Measurements from ENCODE around the gene DTD1.

DNA sequence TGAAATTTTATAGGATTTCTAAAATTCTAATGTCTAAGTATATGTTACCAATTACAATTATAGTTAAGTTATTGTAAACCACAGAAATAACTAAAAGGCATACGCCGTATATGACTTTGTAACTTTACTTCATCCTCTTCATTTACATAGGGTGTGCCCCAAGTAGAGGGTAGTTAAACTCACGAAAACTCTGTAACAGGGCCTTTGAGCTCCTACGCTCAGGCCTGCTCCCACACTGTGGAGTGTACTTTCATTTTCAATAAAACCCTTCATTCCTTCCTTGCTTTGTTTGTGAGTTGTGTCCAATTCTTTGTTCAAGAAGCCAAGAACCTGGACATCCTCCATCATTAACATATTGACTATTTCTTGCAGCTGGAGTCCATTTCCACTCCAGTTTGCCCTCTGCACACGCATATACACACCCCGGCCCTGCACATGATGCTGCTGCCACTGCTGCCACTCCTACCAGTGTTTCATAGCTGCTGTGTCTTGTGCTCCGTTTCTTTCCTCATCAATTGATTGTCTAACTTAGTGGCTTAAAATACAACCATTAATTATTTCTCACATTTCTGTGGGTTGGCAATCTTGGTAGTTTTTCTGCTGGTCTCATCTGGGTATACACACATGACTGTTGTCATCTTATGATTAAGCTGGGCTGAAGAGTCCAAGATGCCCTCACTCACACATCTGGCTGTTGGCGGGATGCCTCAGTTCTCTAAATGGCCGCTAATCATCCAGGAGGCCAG, 192.7 kb downstream of the DTD1 start:
- TF ChIP-seq, protein P1, sequence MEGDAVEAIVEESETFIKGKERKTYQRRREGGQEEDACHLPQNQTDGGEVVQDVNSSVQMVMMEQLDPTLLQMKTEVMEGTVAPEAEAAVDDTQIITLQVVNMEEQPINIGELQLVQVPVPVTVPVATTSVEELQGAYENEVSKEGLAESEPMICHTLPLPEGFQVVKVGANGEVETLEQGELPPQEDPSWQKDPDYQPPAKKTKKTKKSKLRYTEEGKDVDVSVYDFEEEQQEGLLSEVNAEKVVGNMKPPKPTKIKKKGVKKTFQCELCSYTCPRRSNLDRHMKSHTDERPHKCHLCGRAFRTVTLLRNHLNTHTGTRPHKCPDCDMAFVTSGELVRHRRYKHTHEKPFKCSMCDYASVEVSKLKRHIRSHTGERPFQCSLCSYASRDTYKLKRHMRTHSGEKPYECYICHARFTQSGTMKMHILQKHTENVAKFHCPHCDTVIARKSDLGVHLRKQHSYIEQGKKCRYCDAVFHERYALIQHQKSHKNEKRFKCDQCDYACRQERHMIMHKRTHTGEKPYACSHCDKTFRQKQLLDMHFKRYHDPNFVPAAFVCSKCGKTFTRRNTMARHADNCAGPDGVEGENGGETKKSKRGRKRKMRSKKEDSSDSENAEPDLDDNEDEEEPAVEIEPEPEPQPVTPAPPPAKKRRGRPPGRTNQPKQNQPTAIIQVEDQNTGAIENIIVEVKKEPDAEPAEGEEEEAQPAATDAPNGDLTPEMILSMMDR (IDR thresholded peaks at IDR 0.05), result no peak
- TF ChIP-seq, protein P2, sequence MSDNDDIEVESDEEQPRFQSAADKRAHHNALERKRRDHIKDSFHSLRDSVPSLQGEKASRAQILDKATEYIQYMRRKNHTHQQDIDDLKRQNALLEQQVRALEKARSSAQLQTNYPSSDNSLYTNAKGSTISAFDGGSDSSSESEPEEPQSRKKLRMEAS (IDR thresholded peaks at IDR 0.05; ENCODE audit: low read depth), result no peak
- TF ChIP-seq GABPA (IDR thresholded peaks at IDR 0.05; ENCODE audit: low read depth) (no peak), RCOR1 (IDR thresholded peaks at IDR 0.05; ENCODE audit: low read length) (no peak), SMC3 (IDR thresholded peaks at IDR 0.05; ENCODE audit: low read depth, low read length) (no peak), YY1 (IDR thresholded peaks at IDR 0.05; ENCODE audit: low read depth) (no peak), EZH2phosphoT487 (IDR thresholded peaks at IDR 0.05; ENCODE audit: borderline replicate concordance, low read depth) (no peak)
- TF ChIP-seq, protein P3, sequence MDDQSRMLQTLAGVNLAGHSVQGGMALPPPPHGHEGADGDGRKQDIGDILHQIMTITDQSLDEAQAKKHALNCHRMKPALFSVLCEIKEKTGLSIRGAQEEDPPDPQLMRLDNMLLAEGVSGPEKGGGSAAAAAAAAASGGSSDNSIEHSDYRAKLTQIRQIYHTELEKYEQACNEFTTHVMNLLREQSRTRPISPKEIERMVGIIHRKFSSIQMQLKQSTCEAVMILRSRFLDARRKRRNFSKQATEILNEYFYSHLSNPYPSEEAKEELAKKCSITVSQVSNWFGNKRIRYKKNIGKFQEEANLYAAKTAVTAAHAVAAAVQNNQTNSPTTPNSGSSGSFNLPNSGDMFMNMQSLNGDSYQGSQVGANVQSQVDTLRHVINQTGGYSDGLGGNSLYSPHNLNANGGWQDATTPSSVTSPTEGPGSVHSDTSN (IDR thresholded peaks at IDR 0.05), result no peak
